ENCODE results near the gene ST6GALNAC4. TPM values are rescaled to one million over a fixed set of nuclear protein-coding genes. Genes with fewer than 3 reads are reported as not detected.

The ST6GALNAC4 gene
- total RNA-seq, 4 donors from 2014 or later, result 16.7 to 66.1 (median 47.3) TPM

DNA sequence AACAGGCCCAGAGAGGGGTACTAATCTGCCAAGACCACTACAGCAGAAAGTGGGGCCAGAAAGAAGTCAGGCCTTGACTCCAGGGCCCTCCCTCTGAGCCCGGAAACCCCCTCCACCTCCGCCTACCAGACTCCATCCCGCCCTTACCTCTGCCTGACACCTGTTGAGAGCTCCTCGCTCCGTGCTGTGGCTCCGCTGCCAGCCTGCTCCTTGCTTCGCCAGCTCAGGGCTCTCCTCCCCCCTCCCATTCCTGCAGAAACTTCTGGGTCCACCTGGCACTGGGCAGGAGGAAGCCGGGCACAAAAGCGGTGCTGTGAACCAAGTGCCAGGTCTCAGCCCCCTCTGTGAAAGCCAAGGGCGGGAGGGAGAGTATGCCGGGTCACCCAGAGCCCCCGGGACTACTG lies 11.1 kb downstream of the ST6GALNAC4 start:
- Histone ChIP-seq H3K4me1 (peaks cover 43 to 75% (median 48%) of the 10 kb centered on the region in 4 donors), H3K4me3 (peak overlapping the region in 1 of 4 donors; percentile 40), H3K27ac (peak overlapping the region; percentile 76 to 89 (median 84)), H3K9me3 (no peaks in the 10 kb centered on the region), H3K36me3 (no peaks in the 10 kb centered on the region), H3K27me3 (no peaks in the 10 kb centered on the region)
- in situ Hi-C loops (cut with MboI; ENCODE audit: low pct_ligation_motif_present in 1 of 4, low pct_unique_long_range_greater_than_20kb in 1 of 4, low sequenced_read_pairs in 3 of 4), result loop anchor here in 3 of 4 donors (25.0 kb wide), 2 partner anchors 118 to 318 kb away; partner anchors contain the start of genes CDK9 (in 1 of the 3) and SH2D3C (in 1 of the 3)
- peak; percentile 63 for DNase-seq
- 61 to 75% methylated on average over 5 to 12 of the region's 12 CpGs for WGBS, 2 donors (ENCODE audit: low coverage in 1 of 2)
- TF ChIP-seq, protein P1, sequence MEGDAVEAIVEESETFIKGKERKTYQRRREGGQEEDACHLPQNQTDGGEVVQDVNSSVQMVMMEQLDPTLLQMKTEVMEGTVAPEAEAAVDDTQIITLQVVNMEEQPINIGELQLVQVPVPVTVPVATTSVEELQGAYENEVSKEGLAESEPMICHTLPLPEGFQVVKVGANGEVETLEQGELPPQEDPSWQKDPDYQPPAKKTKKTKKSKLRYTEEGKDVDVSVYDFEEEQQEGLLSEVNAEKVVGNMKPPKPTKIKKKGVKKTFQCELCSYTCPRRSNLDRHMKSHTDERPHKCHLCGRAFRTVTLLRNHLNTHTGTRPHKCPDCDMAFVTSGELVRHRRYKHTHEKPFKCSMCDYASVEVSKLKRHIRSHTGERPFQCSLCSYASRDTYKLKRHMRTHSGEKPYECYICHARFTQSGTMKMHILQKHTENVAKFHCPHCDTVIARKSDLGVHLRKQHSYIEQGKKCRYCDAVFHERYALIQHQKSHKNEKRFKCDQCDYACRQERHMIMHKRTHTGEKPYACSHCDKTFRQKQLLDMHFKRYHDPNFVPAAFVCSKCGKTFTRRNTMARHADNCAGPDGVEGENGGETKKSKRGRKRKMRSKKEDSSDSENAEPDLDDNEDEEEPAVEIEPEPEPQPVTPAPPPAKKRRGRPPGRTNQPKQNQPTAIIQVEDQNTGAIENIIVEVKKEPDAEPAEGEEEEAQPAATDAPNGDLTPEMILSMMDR (IDR thresholded peaks at IDR 0.05), result no peak
- TF ChIP-seq POLR2AphosphoS5 (IDR thresholded peaks at IDR 0.05) (no peak), EP300 (IDR thresholded peaks at IDR 0.05; ENCODE audit: low read depth) (no peak), POLR2A (IDR thresholded peaks at IDR 0.05) (no peak)
- intact Hi-C loops (cut with DNase I; ENCODE audit: low total_unique reads), result no loop called here

DNA sequence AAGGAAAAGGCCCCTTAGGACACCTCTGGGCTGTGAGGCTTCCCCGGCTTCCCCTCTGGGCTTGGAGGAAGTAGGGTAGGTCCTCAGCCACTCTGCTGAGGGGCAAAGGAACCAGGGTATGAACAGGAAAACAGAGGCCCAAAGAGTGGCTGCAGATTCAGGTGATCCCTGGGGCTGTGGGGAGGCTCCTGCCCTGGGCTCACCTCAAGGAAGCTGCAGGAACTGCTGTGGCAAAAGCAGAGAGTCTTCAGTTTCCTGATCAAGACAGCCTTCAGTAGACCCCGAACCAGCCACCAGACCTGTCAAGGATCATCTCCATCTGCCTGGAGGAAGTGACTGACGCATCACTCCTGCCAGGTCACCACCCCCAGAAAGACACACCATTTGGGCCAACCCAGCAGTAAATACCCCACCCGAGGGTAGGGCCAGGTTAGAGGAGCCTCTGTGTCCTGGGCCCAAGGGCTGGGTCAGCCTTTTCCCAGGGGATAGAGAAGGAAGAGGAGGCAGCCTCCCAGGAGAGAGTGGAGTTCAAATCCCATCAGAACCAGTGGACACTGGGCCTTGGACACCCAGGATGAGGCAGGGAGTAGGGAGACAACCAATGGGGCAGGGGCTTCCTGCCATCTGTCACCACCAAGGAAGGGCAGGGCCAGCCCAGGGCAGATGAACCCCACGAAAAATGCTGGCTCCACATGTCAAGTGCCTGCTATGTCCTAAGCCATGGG lies 11.7 kb downstream of the ST6GALNAC4 start:
- 48% methylated on average over 4 of the region's 5 CpGs; no CpG with 5 or more reads in 1 of the 2 donors for WGBS, 2 donors (ENCODE audit: low coverage in 1 of 2)
- Histone ChIP-seq H3K27me3 (no peaks in the 10 kb centered on the region), H3K4me1 (peaks cover 42 to 75% (median 48%) of the 10 kb centered on the region in 4 donors), H3K4me3 (peak overlapping the region in 1 of 4 donors; percentile 40), H3K36me3 (no peaks in the 10 kb centered on the region), H3K27ac (peak overlapping the region; percentile 76 to 89 (median 84)), H3K9me3 (no peaks in the 10 kb centered on the region)
- peak; percentile 77 for TF ChIP-seq POLR2A (IDR thresholded peaks at IDR 0.05)
- TF ChIP-seq, protein P1 (IDR thresholded peaks at IDR 0.05), result no peak
- TF ChIP-seq POLR2AphosphoS5 (IDR thresholded peaks at IDR 0.05), result peak in 2 of 3 donors; percentile 80 to 84
- in situ Hi-C loops (cut with MboI; ENCODE audit: low pct_ligation_motif_present in 1 of 4, low pct_unique_long_range_greater_than_20kb in 1 of 4, low sequenced_read_pairs in 3 of 4) (loop anchor here in 3 of 4 donors (25.0 kb wide), 2 partner anchors 118 to 318 kb away; partner anchors contain the start of genes CDK9 (in 1 of the 3) and SH2D3C (in 1 of the 3)), intact Hi-C loops (cut with DNase I; ENCODE audit: low total_unique reads) (no loop called here)
- DNase-seq, result peak; percentile 80

DNA sequence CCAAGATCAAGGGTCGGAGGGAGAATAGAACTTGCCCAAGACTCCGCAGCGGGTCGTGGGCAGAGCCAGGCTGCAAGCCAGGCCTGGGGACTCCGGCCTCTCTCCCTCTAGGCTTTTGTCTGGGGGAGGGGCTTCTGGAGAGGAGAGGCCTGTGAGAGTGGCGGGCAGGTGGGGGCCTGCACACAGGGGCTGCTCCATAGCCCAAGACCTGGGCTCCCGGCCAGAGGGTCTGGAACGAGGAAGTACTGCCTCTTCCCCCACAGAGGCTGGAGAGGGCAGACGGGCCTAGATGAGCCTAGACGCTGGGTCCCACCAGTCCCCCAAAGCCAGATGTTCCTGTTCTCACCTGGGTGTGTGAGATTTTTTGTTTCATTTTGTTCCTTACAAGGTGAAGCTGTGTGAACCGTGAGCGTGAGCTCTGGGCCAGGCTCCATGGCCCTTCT lies 12.3 kb downstream of the ST6GALNAC4 start:
- Histone ChIP-seq H3K27me3 (no peaks in the 10 kb centered on the region), H3K4me1 (peaks cover 46 to 81% (median 54%) of the 10 kb centered on the region in 4 donors), H3K9me3 (no peaks in the 10 kb centered on the region), H3K4me3 (peak overlapping the region in 1 of 4 donors; percentile 40), H3K27ac (peak overlapping the region; percentile 76 to 89 (median 84)), H3K36me3 (no peaks in the 10 kb centered on the region)
- DNase-seq, result no peak
- 68% methylated on average over 12 of the region's 12 CpGs; no CpG with 5 or more reads in 1 of the 2 donors for WGBS, 2 donors (ENCODE audit: low coverage in 1 of 2)
- in situ Hi-C loops (cut with MboI; ENCODE audit: low pct_ligation_motif_present in 1 of 4, low pct_unique_long_range_greater_than_20kb in 1 of 4, low sequenced_read_pairs in 3 of 4), result loop anchor here in 3 of 4 donors (25.0 kb wide), 2 partner anchors 117 to 317 kb away; partner anchors contain the start of genes CDK9 (in 1 of the 3) and SH2D3C (in 1 of the 3)
- intact Hi-C loops (cut with DNase I; ENCODE audit: low total_unique reads), result no loop called here
- TF ChIP-seq POLR2A (IDR thresholded peaks at IDR 0.05) (no peak), EP300 (IDR thresholded peaks at IDR 0.05; ENCODE audit: low read depth) (no peak), POLR2AphosphoS5 (IDR thresholded peaks at IDR 0.05) (no peak)
- TF ChIP-seq, protein P1 (IDR thresholded peaks at IDR 0.05), result no peak

All from transverse colon (tissue), 4 donors.